Cortex of kidney (tissue), 1 donor: ENCODE data around the gene FAM8A1.
"Not testable (repeated sequence)": the region's sequence is repeated elsewhere in the genome, so short reads cannot be mapped to it uniquely, and the experiment has no call there.

Experiments
- DNase-seq: peaks from one replicate; lab custom pipeline; 2025; lab: John Stamatoyannopoulos, UW

The FAM8A1 gene

GRCh38 chr6:17599877-17600526 lies at the start of gene FAM8A1:
FAM8A1 (plus strand) TSS chr6:17600302; CDS start chr6:17600410, 108 bp downstream.
- peak; percentile 43 for DNase-seq

GRCh38 chr6:17551383-17551958 lies 48.6 kb upstream of the FAM8A1 start:
- no peak for DNase-seq

GRCh38 chr6:17552861-17553260 lies 47.2 kb upstream of the FAM8A1 start:
- DNase-seq = no peak

- DNase-seq = no peak
Measured at GRCh38 chr6:17556014-17556413, 44.1 kb upstream of the FAM8A1 start.

GRCh38 chr6:17562636-17563035 lies 37.5 kb upstream of the FAM8A1 start:
- no peak for DNase-seq

- no peak for DNase-seq
Measured at GRCh38 chr6:17565399-17565798, 34.7 kb upstream of the FAM8A1 start.

- DNase-seq = no peak
Measured at GRCh38 chr6:17574866-17575560, 25.1 kb upstream of the FAM8A1 start.

GRCh38 chr6:17577059-17577458 lies 23.0 kb upstream of the FAM8A1 start:
- no peak for DNase-seq

GRCh38 chr6:17580518-17581048 lies 19.5 kb upstream of the FAM8A1 start:
- DNase-seq = no peak

- DNase-seq = not testable (repeated sequence)
Measured at GRCh38 chr6:17581282-17581681, 18.8 kb upstream of the FAM8A1 start.

- no peak for DNase-seq
Measured at GRCh38 chr6:17583811-17584210, 16.3 kb upstream of the FAM8A1 start.

GRCh38 chr6:17584241-17584803 lies 15.8 kb upstream of the FAM8A1 start:
- no peak for DNase-seq

- DNase-seq = no peak
Measured at GRCh38 chr6:17585766-17586490, 14.2 kb upstream of the FAM8A1 start.

- not testable (repeated sequence) for DNase-seq
Measured at GRCh38 chr6:17586623-17587022, 13.5 kb upstream of the FAM8A1 start.

GRCh38 chr6:17588011-17588410 lies 12.1 kb upstream of the FAM8A1 start:
- no peak for DNase-seq

- no peak for DNase-seq
Measured at GRCh38 chr6:17589406-17590096, 10.6 kb upstream of the FAM8A1 start.

- no peak for DNase-seq
Measured at GRCh38 chr6:17591287-17591686, 8.8 kb upstream of the FAM8A1 start.

GRCh38 chr6:17593246-17593645 lies 6.9 kb upstream of the FAM8A1 start:
- DNase-seq = no peak

GRCh38 chr6:17596085-17596484 lies 4.0 kb upstream of the FAM8A1 start:
- DNase-seq = no peak

GRCh38 chr6:17600527-17601385 lies 654 bp downstream of the FAM8A1 start:
- DNase-seq = no peak

- DNase-seq = no peak
Measured at GRCh38 chr6:17601386-17601703, 1.2 kb downstream of the FAM8A1 start.
